Posterior vena cava (tissue), 2 donors: ENCODE results near the gene SUMO2. TPM values are rescaled to one million over a fixed set of nuclear protein-coding genes. Genes with fewer than 3 reads are reported as not detected.
"Not testable (repeated sequence)": the region's sequence is repeated elsewhere in the genome, so short reads cannot be mapped to it uniquely, and the experiment has no call there.

ENCODE experiments used
- DNase-seq: peaks from one replicate; pipeline ENCODE4 v3.0.0-alpha.2; 2020; ENCODE audit warnings: low spot score
- intact Hi-C, 2 donors: fragments of 100-400 bp; cut with DNase I; formaldehyde crosslinking; loops; one replicate each; pipeline versions ENCODE4 v1.14.1 to v1.14.2; 2022 to 2023
- total RNA-seq, 2 donors: library from RNA; stranded (reverse); fragmentation: NEBNext Ultra II Directional; extraction: Animal tissue kit (Norgen Biotek cat#: 25700); gene quantifications; one replicate each; pipeline ENCODE4 v1.2.1, GENCODE V29; 2021
- donor health status: DM: yes; HTN: yes; CAD: no.
- donor health status: DM: yes; HTN: yes; CAD: no.

SUMO2 gene
- total RNA-seq, 2 donors from 2014 or later, result 221 to 238 TPM

DNA sequence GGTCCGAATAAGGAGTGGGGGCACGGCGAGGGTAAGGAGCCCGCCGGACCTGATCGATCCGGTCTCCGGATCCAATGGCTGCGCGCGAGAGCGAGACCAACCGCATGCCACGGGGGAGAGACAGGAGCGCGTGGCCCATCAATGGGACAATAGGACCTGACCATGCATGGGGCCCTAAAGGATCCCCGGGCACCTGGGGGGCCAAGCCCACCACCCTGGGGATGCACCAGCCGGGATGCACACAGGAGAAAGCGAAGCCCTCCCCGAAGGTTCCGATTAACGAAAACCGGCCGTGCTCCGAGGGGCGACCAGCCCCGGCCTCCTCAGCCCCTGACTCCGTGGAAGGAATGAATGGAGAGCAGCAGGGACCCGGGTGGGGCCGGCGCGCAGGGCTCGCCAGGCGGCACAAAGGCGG, 29.0 kb downstream of the SUMO2 start:
- intact Hi-C loops, result no loop called here
- no peak for DNase-seq

DNA sequence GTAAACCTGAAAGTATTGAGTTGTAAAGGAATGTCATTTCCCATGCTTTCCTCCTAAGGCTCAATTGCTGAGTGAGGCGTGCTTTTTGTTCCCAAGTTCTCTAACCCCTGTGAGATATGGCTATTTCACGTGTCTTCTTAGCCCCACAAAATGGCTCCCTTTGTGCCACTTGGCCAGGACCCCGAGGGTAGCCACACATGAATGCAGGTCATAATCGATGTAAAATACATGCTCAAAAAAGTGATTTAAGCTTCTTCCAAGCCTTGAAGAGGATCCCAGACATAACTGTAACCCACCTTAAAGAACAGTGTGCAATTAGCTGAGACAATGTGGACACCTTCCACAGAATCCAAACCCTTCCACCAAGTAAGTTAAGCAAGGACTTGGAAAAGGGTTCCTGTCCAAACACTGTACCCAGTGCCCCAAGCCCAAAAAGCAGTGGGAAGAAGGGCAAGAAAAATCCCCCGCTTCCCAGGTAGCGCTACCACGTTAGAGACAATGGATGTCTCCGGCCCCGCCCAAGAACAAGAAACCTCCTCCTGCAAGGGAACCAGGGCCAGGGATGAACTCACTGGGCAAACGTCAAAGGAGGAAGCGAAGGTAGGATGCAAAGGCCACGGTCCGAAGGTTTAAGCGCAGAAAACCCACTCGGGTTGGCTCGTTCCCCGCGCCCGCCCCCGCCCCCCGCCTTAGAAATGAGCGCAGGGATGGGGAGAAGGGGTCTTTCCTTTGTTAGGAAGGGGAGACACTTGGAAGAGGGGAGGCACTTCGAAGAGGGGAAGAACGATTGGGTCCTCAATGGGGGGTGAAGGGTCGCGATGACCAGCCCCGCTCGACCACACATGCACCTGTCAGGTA, 29.6 kb downstream of the SUMO2 start:
- DNase-seq, result no peak
- intact Hi-C loops, result no loop called here

DNA sequence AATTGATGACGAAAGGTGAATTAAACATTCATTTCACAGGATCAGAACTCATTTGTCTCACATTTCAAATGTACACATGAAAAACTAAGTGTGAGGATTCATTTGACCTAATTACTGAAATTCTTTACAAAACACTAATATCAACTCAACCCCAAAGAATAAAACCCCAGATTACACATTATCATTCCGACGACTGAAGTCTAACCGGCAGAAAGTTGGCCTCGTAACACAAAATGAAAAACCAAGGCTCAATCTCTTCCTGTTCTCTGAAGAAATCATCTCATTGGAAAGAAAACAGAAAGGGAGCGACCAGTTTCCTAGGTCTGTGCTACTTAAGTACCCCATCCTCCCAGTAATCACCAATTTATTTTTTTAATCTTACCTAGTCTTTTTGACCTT, 30.2 kb downstream of the SUMO2 start:
- intact Hi-C loops, result no loop called here
- no peak for DNase-seq

DNA sequence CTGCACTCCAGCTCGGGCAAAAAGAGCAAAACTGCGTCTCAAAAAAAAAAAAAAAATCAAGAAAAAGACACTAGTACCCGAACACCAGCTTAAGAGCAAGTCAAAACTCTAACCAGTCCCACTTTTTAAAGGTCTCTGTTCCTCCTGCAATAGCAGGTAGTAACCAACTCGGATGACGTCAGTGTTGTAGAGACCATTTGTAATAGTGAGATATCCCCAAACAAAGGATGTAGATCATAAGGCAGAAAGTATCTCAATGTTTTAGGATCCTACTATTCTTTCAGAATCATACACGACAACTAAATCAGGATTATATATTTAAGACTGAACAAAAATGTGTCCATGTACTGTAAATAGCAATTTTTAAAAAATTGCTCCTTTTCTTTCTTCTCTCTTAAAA, 30.8 kb downstream of the SUMO2 start:
- no peak for DNase-seq
- intact Hi-C loops, result no loop called here

DNA sequence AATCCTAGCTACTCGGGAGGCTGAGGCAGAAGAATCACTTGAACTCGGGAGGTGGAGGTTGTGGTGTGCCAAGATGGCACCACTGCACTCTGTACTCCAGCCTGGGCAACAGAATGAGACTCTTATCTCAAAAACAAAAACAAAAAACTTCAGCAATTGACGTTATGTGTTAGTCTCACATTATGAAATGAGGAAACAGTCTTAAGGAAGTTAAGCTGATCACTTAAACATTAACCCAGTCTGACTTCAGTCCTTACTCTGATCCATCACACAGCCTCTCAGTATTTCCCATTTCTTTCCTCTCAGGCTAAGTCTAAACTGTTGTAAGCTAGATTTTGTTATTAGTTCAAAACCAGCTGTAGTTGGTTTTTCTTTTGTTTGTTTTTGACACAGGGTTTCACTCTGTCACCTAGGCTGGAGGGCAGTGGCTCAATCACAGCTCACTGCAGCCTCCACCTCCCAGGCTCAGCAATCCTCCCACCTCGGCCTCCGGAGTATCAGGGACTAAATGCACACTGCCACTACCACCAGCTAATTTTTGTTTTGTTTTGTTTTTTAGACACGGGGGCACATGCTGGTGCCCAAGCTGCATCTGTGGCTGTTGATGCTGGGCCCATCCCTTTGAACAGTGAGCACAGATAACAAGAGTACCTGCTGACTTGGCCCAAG, 34.7 kb downstream of the SUMO2 start:
- intact Hi-C loops, result no loop called here
- no peak for DNase-seq

DNA sequence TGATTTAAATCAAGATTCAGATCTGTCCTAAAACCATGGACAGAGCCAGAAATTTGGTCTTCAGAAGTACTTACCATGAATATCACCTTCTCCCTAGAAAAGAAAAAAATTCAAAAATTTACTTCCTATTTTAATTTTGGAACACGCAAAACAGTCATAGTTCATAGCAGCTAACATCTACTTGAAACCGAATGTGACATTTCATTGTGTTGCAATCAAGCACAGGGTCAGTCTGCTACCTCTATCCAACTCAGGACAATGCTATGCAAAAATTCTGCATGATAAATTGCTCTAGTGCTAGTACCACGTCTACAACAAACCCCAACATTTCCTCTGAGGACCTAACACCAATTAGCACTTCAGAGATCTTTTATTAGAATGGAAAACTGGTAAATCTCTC, 36.2 kb downstream of the SUMO2 start:
- intact Hi-C loops, result no loop called here

DNA sequence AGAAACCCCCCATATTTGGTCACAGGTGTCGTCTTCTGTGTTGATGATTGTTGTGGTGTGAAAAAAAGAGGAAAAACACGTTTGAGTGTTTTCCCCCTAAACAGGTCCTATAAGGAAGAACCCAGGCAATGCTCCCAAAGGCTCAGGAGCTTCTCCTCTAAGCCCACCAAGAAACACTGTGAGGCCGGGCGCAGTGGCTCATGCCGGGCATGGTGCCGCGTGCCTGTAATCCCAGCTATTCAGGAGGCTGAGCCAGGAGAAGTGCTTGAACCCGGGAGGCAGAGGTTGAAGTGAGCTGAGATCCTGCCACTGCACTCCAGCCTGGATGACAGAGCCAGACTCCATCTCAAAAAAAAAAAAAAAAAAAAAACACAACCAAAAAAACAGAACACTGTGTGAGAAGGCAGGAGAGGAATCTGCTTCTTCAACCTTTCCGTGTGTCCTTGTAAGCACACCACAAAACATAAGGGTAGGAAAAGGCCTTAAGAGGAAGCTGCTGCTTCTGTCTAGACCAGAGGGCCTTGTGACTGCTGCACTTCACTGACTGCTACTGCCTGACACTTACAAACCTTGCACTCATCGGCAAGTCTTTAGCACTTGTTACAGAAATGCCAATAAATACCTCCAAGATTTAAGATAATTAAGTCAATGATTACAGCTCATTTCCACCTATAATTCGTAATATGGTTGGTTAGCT, 37.8 kb downstream of the SUMO2 start:
- intact Hi-C loops, result no loop called here

More for the DNA sequence above, 36.2 kb downstream of the SUMO2 start:
- no peak for DNase-seq

DNA sequence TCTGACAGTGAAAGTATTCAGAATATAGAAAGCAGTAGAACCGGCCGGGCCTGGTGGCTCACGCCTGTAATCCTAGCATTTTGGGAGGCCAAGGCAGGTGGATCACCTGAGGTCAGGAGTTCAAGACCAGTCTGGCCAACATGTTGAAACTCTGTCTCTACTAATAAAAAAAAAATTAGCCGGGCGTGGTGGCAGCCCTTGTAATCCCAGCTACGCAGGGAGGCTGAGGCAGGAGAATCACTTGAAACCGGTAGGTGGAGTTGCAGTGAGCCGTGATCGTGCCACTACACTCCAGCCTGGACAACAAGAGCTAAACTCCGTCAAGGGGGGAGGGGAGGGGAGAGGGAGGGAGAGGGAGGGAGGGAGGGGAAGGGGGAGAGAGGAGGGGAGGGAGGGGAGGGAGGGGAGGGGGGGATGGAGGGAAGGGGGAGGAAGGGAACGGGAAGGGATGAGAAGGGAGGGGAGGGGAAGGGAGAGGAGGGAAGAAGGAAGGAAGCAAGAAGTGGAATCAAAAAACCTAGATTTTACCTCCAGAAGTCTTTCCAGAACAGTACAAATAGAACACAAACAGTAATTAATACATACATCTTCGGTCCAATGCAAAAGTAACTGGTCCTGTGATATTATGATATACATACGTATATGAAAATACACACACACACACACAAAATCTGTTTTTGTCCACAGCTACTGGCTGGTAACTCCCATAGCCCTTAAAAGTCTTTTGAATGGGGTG, 40.4 kb downstream of the SUMO2 start:
- DNase-seq, result no peak
- intact Hi-C loops, result no loop called here

More for the DNA sequence above, 37.8 kb downstream of the SUMO2 start:
- no peak for DNase-seq

DNA sequence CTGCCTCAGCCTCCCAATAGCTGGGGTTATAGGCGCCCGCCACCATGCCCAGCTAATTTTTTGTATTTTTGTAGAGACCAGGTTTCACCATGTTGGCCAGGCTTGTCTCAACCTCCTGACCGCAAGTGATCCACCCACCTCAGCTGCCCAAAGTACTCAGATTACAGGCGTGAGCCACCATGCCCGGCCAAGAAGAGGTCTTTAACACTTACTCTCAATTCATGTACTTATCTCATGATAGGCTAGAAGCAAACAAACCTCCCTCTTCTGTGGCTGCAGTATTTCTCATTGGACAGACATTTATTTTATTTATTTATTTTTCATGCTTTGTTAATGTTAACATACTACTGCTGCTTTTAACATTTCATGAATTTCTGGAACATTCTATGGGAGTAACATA, 44.2 kb downstream of the SUMO2 start:
- intact Hi-C loops, result no loop called here
- DNase-seq, result no peak

DNA sequence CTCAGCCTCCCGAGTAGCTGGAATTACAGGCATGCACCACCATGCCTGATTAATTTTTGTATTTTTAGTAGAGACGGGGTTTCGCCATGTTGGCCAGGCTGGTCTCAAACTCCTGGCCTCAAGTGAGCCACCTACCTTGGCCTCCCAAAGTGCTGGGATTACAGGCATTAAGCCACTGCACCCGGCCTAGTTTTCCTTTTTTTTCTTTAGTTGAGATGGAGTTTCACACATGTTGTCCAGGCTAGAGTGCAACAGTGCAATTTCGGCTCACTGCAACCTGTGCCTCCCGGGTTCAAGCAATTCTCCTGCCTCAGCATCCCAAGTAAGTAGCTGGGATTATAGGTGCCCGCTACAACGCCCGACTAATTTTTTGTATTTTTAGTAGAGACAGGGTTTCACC, 45.0 kb downstream of the SUMO2 start:
- intact Hi-C loops, DNase-seq: not testable (repeated sequence)

DNA sequence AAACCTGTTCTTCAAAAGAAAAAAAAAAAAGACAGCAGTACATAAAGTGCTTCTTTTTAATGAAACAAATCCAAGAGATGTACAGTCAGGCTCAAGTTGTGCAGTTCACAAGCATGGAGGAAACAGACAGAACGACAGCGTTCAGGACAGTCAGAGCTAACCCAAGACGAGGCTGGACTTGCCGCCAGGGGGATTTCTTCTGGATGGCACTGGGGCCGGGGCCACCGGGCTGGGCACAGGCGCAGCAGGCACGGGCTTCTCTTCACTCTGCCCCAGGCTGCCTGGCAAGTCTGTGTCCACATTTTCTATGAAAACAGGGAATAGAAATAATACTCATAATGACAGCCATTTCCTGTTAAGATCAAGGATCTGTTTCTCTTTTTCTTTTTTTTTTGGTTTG, 46.8 kb downstream of the SUMO2 start:
- intact Hi-C loops, result no loop called here
- no peak for DNase-seq

DNA sequence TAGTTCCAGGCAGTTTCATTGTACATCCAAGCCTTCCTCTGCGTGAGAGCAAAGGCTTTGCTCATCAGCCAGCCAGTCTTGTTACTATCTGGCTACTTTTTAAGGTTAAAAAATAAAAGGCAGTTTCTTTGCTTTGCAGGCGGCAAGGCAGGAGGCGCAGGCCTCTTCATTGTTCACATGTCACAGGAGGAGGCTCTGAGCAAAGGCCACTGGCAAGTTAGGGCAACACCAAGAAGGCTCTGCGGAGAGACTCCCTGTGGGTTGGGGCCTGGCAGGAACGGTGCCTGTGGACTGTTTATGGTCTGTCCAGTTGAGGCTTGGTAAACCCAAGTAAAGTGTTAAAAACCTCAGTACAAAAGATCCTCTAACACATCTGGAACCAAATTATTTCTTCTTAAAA, 47.3 kb downstream of the SUMO2 start:
- intact Hi-C loops, result no loop called here

DNA sequence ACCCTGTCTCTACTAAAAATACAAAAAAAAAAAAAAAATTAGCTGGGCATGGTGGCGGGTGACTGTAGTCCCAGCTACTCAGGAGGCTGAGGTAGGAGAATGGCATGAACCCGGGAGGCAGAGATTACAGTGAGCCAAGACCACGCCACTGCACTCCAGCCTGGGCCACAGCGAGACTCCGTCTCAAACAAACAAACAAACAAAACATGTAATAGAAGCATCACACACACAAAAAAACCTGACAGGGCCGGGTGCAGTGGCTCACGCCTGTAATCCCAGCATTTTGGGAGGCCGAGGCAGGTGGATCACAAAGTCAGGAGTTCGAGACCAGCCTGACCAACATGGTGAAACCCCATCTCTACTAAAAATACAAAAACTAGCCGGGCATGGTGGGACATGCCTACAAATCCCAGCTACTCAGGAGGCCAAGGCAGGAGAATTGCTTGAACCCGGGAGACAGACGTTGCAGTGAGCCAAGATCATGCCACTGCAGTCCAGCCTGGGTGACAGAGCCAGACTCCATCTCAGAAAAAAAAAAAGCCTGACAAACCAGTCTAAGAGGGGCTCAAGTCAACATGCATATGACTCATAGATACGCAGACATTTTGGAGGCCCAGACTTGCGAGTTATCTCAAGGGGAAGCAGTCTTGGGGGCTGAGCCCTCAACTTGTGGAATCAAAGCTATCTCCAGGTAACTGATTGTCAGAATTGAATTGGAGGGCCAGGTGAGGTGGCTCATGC, 49.0 kb downstream of the SUMO2 start:
- intact Hi-C loops, result not testable (repeated sequence)
- peak; percentile 18 for DNase-seq

More for the DNA sequence above, 47.3 kb downstream of the SUMO2 start:
- no peak for DNase-seq

DNA sequence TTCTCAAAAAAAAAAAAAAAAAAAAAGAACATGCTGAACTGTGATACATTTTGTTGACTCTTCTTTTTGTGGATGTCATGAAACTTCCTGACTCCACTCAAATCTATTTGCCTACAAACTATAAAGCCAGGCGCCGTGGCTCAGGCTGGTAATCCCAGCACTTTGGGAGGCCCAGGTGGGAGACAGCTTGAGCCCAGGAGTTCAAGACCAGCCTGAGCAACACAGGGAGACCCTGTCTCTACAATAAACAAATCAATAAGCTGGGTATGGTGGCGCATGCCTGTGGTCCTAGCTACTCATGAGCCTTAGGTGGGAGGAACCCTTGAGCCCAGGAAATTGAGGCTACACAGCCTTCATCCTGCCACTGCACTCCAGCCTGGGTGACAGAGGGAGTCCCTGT, 49.8 kb downstream of the SUMO2 start:
- DNase-seq, result no peak
- intact Hi-C loops, result no loop called here

DNA sequence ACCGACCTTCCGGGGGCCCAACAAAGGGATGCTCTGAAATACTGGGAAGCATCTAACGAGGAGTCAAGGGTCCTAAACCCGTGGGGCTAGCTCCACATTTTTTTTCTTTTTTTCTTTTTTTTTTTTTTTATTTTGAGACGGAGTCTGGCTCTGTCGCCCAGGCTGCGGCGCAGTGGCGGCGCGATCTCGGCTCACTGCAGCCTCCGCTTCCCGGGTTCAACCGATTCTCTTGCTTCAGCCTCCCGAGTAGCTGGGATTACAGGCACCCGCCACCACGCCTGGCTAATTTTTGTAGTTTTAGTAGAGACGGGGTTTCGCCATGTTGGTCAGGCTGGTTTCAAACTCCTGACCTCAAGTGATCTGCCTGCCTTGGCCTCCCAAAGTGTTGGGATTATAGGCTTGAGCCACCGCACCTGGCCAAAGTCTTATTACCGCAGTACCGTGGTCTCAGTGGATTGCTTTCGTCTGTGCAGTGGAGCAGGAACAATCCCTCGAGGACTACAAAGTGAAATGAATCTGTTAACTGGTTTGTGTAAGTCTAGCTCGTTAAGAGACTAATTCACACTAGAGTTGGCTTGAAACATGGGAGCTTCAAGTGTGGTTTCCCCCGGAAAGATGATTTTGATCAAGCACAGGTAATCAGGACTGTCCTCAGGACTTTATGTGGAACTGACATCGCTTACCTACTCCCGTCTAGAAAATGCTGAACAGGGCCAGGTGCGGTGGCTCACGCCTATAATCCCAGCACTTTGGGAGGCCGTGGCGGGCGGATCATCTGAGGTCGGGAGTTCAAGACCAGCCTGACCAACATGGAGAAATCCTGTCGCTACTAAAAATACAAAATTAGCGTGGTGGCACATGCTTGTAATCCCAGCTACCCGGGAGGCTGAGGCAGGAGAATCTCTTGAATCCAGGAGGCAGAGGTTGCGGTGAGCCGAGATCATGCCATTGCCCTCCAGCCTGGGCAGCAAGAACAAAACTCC, 50.5 kb downstream of the SUMO2 start:
- intact Hi-C loops, result not testable (repeated sequence)

DNA sequence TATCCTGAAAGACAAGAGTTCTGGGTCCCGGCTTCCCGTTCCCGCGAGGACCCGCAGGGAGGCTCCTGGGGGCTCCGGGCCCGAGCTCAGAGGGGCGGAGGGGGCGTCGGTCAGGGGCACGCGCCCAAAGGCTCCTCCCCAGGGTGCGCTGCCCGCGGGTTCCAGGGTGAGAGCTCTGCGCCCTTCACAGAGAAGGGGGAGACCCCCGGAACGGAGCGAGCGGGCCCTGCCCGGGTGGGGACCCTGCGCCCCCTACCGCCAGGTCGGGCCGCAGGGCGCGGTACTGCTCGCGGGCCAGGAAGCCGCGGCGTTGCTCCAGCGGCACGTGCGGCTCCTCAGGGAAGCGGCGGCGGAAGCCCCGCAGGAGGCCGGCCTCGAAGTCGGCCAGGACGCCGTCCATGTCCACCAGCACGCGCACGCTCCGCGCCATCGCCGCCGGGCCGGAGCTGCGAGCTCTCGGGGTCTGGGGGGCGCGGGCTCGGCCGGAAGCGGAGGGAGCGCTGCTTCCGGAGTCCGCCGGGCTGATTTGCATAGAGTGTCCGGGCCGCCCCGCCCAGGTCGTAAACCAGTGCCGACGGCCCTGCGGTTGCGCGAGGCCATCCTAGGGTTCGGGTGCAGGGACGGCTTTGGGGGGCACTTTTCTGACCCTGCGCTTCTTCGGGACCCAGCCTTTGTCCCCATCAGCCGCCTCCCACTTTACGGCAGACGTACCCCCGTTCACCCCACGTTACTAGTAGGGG, 51.3 kb downstream of the SUMO2 start, which contains the start of gene NT5C:
TSS of gene NT5C (minus strand) at position 465 of the 740 bp plus-strand sequence. CDS start at position 430, 35 bp downstream.
- peak; percentile 96 for DNase-seq
- intact Hi-C loops, result no loop called here

More for the DNA sequence above, 50.5 kb downstream of the SUMO2 start:
- DNase-seq, result peak; percentile 65
